ENCODE measurements around the gene LRCH4.

- TF ChIP-seq CTCF (IDR thresholded peaks at IDR 0.05): no peak
- no peak for TF ChIP-seq POLR2A (IDR thresholded peaks at IDR 0.05)
Observed at GRCh38 chr7:100562195-100563099, 23.5 kb downstream of the LRCH4 start.

All from heart left ventricle (tissue), 13 donors.